Tibial nerve (tissue), 4 donors: ENCODE results near the gene BST2. TPM values are rescaled to one million over a fixed set of nuclear protein-coding genes. Genes with fewer than 3 reads are reported as not detected.

ENCODE experiments used
- DNase-seq, 2 donors: peaks; one replicate each; pipeline ENCODE4 v3.0.0-alpha.2; 2019; ENCODE audit warnings: low spot score in 2 of 2
- H3K27ac ChIP-seq, 4 donors: fragments of 200-600 bp; sonication (generic) in 3 of 4; one replicate each; pipeline ENCODE4 v1.5.1; 2017 to 2019; ENCODE audit warnings: mild to moderate bottlenecking in 1 of 4
- H3K27me3 ChIP-seq, 2 donors: fragments of 200-600 bp; sonication (generic) in 1 of 2; one replicate each; pipeline versions ENCODE4 v1.5.1 to v1.6.0; 2017 to 2019
- H3K36me3 ChIP-seq, 3 donors: fragments of 200-600 bp; sonication (generic); one replicate each; pipeline ENCODE4 v1.5.1; 2018 to 2019
- H3K4me1 ChIP-seq, 4 donors: fragments of 200-600 bp; sonication (generic) in 3 of 4; one replicate each; pipeline ENCODE4 v1.5.1; 2017 to 2019
- H3K4me3 ChIP-seq, 4 donors: fragments of 200-600 bp; sonication (generic) in 3 of 4; one replicate each; pipeline ENCODE4 v1.5.1; 2017 to 2019; ENCODE audit warnings: mild to moderate bottlenecking in 1 of 4, moderate library complexity in 1 of 4
- H3K9me3 ChIP-seq, 4 donors: fragments of 200-600 bp; sonication (generic) in 3 of 4; one replicate each; pipeline ENCODE4 v1.5.1; 2017 to 2019
- EP300 ChIP-seq, 2 donors: sonication (generic); formaldehyde crosslinking; IDR thresholded peaks; one replicate each; pipeline ENCODE4 v1.6.1; 2017; ENCODE audit warnings: antibody characterized with exemption in 2 of 2, mild to moderate bottlenecking in 1 of 2
- POLR2A ChIP-seq, 2 donors: fragments of 450-650 bp; IDR thresholded peaks; one replicate each; pipeline ENCODE4 v1.6.1; 2017; ENCODE audit warnings: antibody characterized with exemption in 2 of 2, mild to moderate bottlenecking in 2 of 2, moderate library complexity in 2 of 2
- WGBS, 2 donors: methylation state at CpG; one replicate each; pipeline ENCODE4 v1.1.5; 2018; 5-methylcytosine and 5-hydroxymethylcytosine counted together
- total RNA-seq, 4 donors: library from RNA; depleted of rRNA; stranded (reverse); fragments of >200 nt; gene quantifications; one replicate each; pipeline ENCODE4 v1.1.0, GENCODE V29; 2016
- TF ChIP-seq, protein P1 (sequence below), 5 experiments: fragments of 200-600 bp in 3 of 5; fragments of 450-650 bp in 2 of 5; sonication (generic) in 3 of 5; IDR thresholded peaks; one replicate each; pipeline ENCODE4 v1.5.1; 2016 to 2019; ENCODE audit warnings: antibody characterized with exemption in 5 of 5, mild to moderate bottlenecking in 3 of 5, moderate library complexity in 2 of 5

The BST2 gene
- total RNA-seq, 4 donors from 2014 or later = 71.0 to 77.4 (median 72.2) TPM

DNA sequence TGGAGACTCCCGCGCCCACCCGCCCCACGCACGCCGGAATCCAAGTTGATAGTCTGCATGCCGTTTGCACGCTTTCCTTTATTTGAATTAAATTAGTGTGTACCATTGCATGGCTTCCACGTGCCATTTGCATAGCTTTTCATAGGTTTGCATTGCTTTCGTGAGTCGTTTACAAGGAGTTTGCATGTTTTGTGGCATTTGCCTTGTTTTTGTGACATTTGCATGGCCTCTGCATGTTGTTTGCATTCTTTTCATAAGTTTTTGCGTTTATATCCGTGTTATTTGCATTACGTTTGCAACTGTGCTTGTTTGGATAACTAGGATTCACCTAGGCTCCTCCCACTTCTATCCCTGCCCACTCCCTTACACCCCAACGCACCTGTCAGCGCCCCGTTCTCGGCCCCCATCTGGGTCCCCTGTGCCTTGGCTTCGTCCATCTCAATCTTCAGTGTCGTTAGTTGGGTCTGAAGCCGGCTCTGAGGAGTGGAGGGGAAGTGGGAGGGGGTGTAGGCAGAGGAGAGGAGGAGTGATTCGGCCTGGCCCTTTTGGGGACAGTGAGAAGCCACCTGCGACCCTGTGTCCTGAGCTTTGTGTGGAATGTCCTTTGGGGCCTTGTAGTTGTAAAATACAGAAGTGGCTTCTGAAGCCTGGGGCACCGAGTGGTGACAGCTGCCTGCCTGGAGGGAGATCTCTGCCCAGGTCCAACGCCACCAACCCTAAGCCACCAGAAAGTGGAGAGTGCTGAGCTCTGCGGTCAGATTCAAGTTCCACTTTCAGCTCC lies 13.9 kb downstream of the BST2 start:
- Histone ChIP-seq H3K4me1 (peaks cover 0 to 23% (median 5%) of the 10 kb centered on the region in 4 donors), H3K9me3 (peaks cover 0 to 16% (median 0%) of the 10 kb centered on the region in 4 donors), H3K36me3 (no peaks in the 10 kb centered on the region), H3K27me3 (peaks cover 0 to 32% of the 10 kb centered on the region in 2 donors), H3K27ac (no peak overlapping the region), H3K4me3 (peak overlapping the region in 3 of 4 donors; percentile 24 to 54 (median 35))
- 12% methylated on average over 25 to 26 of the region's 26 CpGs for WGBS, 2 donors
- TF ChIP-seq EP300 (IDR thresholded peaks at IDR 0.05) = no peak
- TF ChIP-seq POLR2A (IDR thresholded peaks at IDR 0.05) = no peak
- TF ChIP-seq, protein P1, sequence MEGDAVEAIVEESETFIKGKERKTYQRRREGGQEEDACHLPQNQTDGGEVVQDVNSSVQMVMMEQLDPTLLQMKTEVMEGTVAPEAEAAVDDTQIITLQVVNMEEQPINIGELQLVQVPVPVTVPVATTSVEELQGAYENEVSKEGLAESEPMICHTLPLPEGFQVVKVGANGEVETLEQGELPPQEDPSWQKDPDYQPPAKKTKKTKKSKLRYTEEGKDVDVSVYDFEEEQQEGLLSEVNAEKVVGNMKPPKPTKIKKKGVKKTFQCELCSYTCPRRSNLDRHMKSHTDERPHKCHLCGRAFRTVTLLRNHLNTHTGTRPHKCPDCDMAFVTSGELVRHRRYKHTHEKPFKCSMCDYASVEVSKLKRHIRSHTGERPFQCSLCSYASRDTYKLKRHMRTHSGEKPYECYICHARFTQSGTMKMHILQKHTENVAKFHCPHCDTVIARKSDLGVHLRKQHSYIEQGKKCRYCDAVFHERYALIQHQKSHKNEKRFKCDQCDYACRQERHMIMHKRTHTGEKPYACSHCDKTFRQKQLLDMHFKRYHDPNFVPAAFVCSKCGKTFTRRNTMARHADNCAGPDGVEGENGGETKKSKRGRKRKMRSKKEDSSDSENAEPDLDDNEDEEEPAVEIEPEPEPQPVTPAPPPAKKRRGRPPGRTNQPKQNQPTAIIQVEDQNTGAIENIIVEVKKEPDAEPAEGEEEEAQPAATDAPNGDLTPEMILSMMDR (IDR thresholded peaks at IDR 0.05) = no peak
- DNase-seq = no peak

DNA sequence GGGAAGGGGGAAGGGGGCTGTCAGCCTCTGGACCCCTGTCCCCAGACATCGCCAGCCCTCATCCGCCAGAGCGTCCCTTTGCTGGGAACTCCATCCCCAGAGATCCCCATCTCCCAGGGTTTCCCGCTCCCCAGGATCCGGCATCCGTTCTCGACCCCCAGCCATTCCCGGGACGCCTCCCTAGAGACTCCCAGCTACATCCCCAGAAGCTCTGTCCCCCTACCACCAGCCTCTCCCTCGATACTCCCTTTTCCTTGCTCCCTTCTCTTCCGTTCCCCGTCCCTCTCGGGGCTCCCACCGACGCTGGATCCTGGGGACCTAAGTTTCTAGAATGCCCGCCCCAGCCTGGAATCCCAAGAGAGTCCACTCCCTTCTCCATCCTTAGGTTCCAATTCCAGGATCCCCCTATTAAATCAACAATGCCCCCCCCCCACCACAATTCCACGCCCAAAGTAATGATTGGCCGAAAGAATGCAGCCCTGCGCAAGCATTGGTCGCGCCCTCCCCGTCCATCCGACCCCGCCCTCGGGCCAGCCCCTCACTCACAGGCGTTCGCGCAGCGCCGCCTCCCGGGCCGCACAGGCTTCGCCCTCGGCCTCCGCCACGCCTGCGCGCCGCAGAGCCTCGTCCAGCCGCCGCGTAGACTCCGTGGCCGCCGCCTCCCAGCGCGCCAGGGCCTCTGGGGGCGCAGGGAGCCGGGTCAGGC lies 14.6 kb downstream of the BST2 start:
- DNase-seq = peak; percentile 78 to 80
- Histone ChIP-seq H3K36me3 (no peaks in the 10 kb centered on the region), H3K4me3 (peak overlapping the region; percentile 24 to 54 (median 38)), H3K9me3 (peaks cover 0 to 16% (median 0%) of the 10 kb centered on the region in 4 donors), H3K4me1 (peaks cover 0 to 23% (median 5%) of the 10 kb centered on the region in 4 donors), H3K27ac (peak overlapping the region in 1 of 4 donors; percentile 62), H3K27me3 (peaks cover 0 to 32% of the 10 kb centered on the region in 2 donors)
- 1 to 2% methylated on average over 42 to 45 of the region's 50 CpGs for WGBS, 2 donors
- TF ChIP-seq POLR2A (IDR thresholded peaks at IDR 0.05) = no peak
- TF ChIP-seq, protein P1 (IDR thresholded peaks at IDR 0.05) = peak; percentile 69 to 91 (median 84)

DNA sequence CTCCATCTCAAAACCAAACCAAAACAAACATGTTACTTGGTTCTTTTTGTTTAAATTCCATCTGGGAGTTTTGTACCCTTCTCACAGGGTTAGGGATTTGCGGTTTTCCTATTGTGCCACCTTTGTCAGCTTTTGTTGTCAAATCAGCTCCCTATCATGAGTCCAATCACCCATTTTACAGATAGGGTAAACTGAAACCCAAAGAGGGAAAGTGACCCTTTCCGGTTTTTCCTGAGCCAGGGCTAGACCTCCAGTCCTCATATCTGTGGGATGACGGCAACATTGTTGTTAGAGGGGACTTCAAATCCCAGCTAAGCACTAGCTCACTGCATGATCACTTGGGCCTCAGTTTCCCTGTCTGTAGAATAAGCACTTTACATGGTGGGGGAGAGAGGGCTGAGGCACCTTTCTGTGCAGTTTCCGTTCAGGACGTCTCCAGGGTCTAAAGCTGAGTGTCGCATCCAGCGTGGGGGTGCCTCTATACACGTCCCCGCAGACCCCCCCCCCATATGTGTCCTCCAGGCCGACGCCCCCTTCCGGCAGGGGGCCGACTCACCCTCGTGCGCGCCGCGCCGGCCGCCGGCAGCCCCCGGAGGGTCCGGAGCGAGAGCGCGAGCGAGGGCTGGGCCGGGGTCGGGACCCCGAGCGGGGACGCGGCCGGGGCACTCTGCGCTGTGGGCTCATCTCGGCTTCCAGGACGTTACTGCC lies 15.3 kb downstream of the BST2 start:
- peak overlapping the region in 1 of 4 donors; percentile 62 for H3K27ac ChIP-seq

DNA sequence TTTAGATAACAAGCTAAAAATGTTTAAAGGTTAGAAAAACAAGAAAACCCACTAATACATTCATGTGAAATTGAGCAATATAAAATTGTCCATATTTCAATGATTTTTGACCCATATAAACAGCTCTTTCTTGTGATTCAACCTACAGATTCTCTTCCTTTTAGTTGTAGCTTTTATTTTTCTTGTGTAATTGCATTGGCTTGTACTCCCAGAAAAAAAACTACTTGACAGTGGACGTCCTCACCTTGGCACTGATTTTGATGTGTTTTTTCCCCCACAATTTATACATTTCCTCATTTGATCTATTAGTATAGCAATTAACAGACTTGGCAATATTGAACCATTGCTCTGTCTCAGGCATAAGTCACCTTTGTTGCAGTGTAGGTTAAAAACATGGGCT lies 16.1 kb downstream of the BST2 start:
- no peak for DNase-seq
- Histone ChIP-seq H3K4me1 (peaks cover 0 to 15% (median 5%) of the 10 kb centered on the region in 4 donors), H3K4me3 (no peak overlapping the region), H3K27me3 (peaks cover 0 to 26% of the 10 kb centered on the region in 2 donors), H3K9me3 (peaks cover 0 to 16% (median 0%) of the 10 kb centered on the region in 4 donors), H3K36me3 (no peaks in the 10 kb centered on the region), H3K27ac (no peak overlapping the region)
- TF ChIP-seq POLR2A (IDR thresholded peaks at IDR 0.05) = no peak
- WGBS, 2 donors = 23 to 33% methylated on average over 1 of the region's 1 CpG

More for the DNA sequence above, 15.3 kb downstream of the BST2 start:
- H3K9me3 ChIP-seq = peaks cover 0 to 16% (median 0%) of the 10 kb centered on the region in 4 donors
- WGBS, 2 donors = 16 to 21% methylated on average over 13 to 14 of the region's 37 CpGs
- DNase-seq = no peak
- no peaks in the 10 kb centered on the region for H3K36me3 ChIP-seq
- peaks cover 0 to 20% (median 5%) of the 10 kb centered on the region in 4 donors for H3K4me1 ChIP-seq
- peaks cover 0 to 32% of the 10 kb centered on the region in 2 donors for H3K27me3 ChIP-seq
- TF ChIP-seq POLR2A (IDR thresholded peaks at IDR 0.05) (no peak), EP300 (IDR thresholded peaks at IDR 0.05) (no peak)
- TF ChIP-seq, protein P1 (IDR thresholded peaks at IDR 0.05) = no peak
- H3K4me3 ChIP-seq = peak overlapping the region; percentile 24 to 54 (median 38)

DNA sequence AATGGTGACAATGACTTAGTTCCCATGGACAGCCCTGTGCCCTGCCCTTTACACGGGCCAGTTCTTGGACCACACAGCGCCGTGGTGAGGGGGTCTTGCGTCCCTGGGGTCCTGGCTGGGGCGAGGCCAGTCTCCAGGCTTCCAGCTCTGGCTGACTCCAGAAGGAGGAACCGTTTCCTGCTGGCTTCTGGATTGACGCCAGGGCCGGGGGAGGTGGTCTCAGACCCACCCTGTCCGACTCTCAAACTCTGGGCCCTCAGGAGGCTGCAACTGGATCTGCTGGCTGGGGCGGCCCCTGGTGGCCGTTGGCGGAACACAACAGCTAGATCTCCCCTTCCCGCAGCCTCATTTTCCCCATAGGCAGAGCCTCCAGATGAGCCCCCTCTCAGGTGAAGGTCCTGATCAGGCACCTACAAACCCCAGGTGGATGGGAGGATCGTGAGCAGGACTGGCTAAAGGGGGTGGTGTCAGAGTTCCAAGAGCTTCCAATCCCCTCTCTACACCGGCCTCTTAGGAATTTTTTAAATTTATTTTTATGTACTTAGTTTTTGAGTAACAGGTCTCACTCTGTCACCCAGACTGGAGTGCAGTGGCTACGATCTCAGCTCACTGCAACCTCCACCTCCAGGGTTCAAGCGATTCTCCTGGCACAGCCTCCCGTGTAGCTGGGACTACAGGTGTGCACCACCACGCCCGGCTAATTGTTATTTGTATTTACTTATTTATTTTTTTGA lies 19.4 kb downstream of the BST2 start:
- Histone ChIP-seq H3K4me3 (no peak overlapping the region), H3K27ac (no peak overlapping the region), H3K27me3 (peaks cover 0 to 4% of the 10 kb centered on the region in 2 donors), H3K36me3 (no peaks in the 10 kb centered on the region), H3K4me1 (peaks cover 0 to 13% (median under 1%) of the 10 kb centered on the region in 4 donors), H3K9me3 (peaks cover 0 to 16% (median 0%) of the 10 kb centered on the region in 4 donors)
- peak; percentile 33 to 49 for DNase-seq
- TF ChIP-seq, protein P1 (IDR thresholded peaks at IDR 0.05) = peak; percentile 70 to 89 (median 86)
- TF ChIP-seq EP300 (IDR thresholded peaks at IDR 0.05) = no peak
- WGBS, 2 donors = 29 to 34% methylated on average over 20 of the region's 20 CpGs
